PC-9 (cell line): Measurements from ENCODE around the gene DAPK2.

Source experiments
- EZH2 ChIP-seq: fragments of 200-600 bp; sonication (generic); IDR thresholded peaks from 2 replicates; pipeline ENCODE4 v1.8.0; 2017; ENCODE audit warnings: antibody characterized with exemption, low read depth
- TF ChIP-seq, protein P1 (sequence below): fragments of 200-600 bp; sonication (generic); conservative IDR thresholded peaks from 2 replicates; pipeline ENCODE4 v1.6.1; 2017; ENCODE audit warnings: mixed run types, antibody characterized with exemption, mild to moderate bottlenecking, moderate library complexity

GRCh38 chr15:64093627-64094417 is 47.5 kb upstream of the DAPK2 start, which contains the start of gene CIAO2A:
- TF ChIP-seq EZH2: no peak
- TF ChIP-seq, protein P1, sequence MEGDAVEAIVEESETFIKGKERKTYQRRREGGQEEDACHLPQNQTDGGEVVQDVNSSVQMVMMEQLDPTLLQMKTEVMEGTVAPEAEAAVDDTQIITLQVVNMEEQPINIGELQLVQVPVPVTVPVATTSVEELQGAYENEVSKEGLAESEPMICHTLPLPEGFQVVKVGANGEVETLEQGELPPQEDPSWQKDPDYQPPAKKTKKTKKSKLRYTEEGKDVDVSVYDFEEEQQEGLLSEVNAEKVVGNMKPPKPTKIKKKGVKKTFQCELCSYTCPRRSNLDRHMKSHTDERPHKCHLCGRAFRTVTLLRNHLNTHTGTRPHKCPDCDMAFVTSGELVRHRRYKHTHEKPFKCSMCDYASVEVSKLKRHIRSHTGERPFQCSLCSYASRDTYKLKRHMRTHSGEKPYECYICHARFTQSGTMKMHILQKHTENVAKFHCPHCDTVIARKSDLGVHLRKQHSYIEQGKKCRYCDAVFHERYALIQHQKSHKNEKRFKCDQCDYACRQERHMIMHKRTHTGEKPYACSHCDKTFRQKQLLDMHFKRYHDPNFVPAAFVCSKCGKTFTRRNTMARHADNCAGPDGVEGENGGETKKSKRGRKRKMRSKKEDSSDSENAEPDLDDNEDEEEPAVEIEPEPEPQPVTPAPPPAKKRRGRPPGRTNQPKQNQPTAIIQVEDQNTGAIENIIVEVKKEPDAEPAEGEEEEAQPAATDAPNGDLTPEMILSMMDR: no peak
